ENCODE data around the gene SAMM50. TPM values are rescaled to one million over a fixed set of nuclear protein-coding genes. Genes with fewer than 3 reads are reported as not detected.

SAMM50 gene
- 32.8 and 38.5 TPM in 2 replicates for total RNA-seq

DNA sequence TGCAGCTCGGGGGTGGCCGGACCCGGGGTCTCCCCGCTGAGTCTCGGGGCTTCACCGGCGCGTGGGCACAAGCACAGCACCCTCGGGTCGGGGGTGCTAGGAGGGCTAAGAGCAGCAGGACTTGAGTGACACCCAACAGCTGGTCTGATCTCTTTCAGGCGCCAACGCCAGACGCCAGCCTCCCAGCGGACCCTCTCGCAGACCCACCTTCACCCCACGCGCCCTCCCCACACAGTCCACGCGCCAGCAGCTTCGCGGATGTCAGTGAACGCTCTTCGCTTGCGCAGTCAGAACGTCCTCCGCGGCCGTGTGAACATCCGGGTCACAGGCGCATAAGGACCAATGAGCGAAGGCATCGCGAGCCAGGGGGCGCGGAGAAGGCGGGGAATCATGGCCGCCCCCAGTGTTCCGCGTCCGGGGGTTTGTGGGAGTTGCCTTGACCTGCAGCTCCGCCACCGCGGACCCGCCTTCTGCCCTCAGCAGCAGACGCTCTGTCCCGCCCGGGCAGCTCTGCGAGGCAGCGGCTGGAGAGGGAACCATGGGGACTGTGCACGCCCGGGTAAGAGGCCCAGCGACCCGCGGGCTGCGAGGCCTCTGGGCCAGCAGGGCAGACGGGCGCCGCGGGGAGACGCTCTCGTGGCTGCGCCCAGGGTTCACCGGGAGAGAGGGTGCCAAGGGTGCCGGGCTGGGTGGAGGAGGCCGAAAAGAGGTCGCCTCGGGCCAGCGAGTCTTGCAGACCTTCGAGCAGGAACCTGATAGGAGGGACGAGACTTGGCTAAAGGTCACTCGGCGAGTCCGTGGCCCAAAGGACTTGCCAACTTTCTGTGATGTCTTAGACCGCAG, at the start of gene SAMM50:
Gene SAMM50 (plus strand): TSS at position 403 of the 843 bp plus-strand sequence. CDS start 136 bp downstream, at position 539.

GRCh38 chr22:43923631-43924464, 31.4 kb upstream of the SAMM50 start, which contains the start of gene PNPLA3:
TSS of gene PNPLA3 (plus strand) at chr22:43923805. CDS start at chr22:43923912, 107 bp downstream.

DNA sequence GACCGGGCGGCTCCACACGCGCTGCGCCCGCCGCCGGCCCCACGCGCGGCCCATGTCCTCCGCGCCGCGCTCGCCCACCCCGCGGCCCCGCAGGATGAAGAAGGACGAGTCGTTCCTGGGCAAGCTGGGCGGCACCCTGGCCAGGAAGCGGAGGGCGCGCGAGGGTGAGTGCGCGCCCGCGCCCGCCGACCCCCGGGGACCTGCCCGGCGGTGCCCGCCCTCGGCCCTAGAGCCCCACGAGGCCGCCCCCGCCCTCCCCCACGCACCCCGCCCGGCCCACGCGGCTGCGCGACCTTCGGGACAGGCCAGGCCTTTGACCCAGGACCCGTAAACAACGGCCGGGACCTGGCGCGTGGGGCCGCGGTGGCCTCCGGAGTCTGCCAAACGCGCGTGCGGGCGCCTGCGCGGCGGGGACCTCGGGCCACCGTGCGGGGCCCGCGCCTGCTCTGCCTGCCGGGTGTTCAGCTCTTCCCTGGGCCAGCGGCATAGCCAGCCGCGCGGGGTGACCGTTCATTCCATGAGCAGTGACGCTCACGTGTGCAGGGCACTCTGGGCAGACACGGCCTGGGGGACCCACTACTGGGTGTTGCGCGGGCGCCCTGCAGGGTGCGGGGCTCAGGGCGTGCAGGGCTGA, 69.2 kb downstream of the SAMM50 start, which contains the start of gene PARVB:
Gene PARVB (plus strand): TSS at position 15 of the 634 bp plus-strand sequence. CDS start 38 bp downstream, at position 53.

Other genes starting within 250 kb of the SAMM50 start
- gene EFCAB6, start 143.1 kb upstream of the SAMM50 start, total RNA-seq, result 0.25 and 0.65 TPM in 2 replicates
- gene SULT4A1, start 92.9 kb upstream of the SAMM50 start, total RNA-seq, result 0.51 and 0.65 TPM in 2 replicates
- gene PNPLA5, start 63.4 kb upstream of the SAMM50 start, total RNA-seq, result not detected in 2 replicates
- 5.7 and 6.4 TPM in 2 replicates for gene PNPLA3, start 31.6 kb upstream of the SAMM50 start, total RNA-seq
- gene PARVB, start 68.9 kb downstream of the SAMM50 start, total RNA-seq, result 67.3 and 86.0 TPM in 2 replicates
- under 0.01 TPM in 1 of 2 replicates, not detected in the other for gene PARVG, start 225.5 kb downstream of the SAMM50 start, total RNA-seq

Measured in mesangial cell (primary cell).